ENCODE data around the gene RXFP4.

Gene RXFP4

DNA sequence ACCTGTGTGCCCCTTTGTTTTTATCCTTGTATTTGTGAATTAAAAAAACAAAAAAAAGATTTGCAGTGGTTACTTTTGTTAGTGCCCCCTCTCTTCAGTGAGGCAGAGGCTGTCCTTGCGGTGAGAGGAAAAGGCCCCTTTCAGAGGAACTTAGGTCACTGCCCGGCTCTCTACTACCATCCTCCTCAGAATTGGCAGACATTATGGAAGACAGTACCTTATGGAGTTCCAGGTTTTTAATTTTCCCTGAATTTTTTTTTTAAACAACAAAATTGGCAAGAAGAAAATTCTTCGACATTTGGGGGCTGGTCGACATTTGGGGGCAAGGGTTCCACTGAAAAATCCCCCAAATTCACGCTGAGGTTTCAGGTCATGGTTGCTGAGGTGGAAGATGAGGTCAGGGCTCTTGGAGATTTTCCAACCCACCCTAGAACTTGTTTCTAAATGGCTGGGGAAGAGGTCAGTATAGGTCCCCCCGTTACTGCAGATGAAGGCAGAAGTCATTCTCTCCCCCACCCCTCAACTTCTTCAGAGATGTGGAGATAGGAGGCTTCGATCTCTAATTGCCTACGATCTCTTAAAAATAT, 5.3 kb downstream of the RXFP4 start:
- TF ChIP-seq, protein P1, sequence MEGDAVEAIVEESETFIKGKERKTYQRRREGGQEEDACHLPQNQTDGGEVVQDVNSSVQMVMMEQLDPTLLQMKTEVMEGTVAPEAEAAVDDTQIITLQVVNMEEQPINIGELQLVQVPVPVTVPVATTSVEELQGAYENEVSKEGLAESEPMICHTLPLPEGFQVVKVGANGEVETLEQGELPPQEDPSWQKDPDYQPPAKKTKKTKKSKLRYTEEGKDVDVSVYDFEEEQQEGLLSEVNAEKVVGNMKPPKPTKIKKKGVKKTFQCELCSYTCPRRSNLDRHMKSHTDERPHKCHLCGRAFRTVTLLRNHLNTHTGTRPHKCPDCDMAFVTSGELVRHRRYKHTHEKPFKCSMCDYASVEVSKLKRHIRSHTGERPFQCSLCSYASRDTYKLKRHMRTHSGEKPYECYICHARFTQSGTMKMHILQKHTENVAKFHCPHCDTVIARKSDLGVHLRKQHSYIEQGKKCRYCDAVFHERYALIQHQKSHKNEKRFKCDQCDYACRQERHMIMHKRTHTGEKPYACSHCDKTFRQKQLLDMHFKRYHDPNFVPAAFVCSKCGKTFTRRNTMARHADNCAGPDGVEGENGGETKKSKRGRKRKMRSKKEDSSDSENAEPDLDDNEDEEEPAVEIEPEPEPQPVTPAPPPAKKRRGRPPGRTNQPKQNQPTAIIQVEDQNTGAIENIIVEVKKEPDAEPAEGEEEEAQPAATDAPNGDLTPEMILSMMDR (IDR thresholded peaks at IDR 0.05; ENCODE audit: poor library complexity, severe bottlenecking), result no peak
- H3K27ac ChIP-seq (ENCODE audit: poor library complexity, severe bottlenecking), result peak overlapping the region; percentile 27
- H3K4me1 ChIP-seq (ENCODE audit: insufficient read depth, poor library complexity, severe bottlenecking), result peaks cover 19% of the 10 kb centered on the region
- no peak overlapping the region for H3K4me3 ChIP-seq (ENCODE audit: severe bottlenecking)
- H3K9me3 ChIP-seq (ENCODE audit: severe bottlenecking), result no peaks in the 10 kb centered on the region
- H3K27me3 ChIP-seq (ENCODE audit: insufficient read depth, poor library complexity, severe bottlenecking), result no peaks in the 10 kb centered on the region
- ATAC-seq (ENCODE audit: low read depth) (no peak), DNase-seq (ENCODE audit: low spot score) (no peak)
- peaks cover 60% of the 10 kb centered on the region for H3K36me3 ChIP-seq (ENCODE audit: low read depth)

DNA sequence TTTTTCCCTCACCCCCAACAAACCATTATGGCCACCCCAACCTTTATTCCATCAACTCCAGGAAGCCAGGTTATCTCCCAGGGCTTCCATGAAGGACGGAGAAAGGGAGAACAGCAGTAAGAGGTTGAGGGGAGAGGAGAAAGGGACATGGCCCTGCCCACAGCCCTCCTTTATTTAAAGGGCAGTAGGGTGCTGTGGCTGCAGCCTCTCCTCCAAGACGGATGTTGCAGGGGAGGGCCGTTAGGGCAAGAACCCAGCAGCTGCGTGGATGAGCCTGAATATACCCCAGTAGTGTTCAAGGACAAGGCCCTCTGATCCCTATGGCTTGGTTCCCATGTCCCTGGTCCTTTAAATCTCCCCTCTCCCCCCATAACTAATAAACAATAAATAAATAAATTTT, 5.9 kb downstream of the RXFP4 start:
- DNase-seq (ENCODE audit: low spot score) (no peak), ATAC-seq (ENCODE audit: low read depth) (no peak)
- Histone ChIP-seq H3K27ac (ENCODE audit: poor library complexity, severe bottlenecking) (no peak overlapping the region), H3K27me3 (ENCODE audit: insufficient read depth, poor library complexity, severe bottlenecking) (no peaks in the 10 kb centered on the region), H3K4me1 (ENCODE audit: insufficient read depth, poor library complexity, severe bottlenecking) (peaks cover 14% of the 10 kb centered on the region), H3K4me3 (ENCODE audit: severe bottlenecking) (no peak overlapping the region), H3K9me3 (ENCODE audit: severe bottlenecking) (no peaks in the 10 kb centered on the region), H3K36me3 (ENCODE audit: low read depth) (peaks cover 66% of the 10 kb centered on the region)
- TF ChIP-seq, protein P1 (IDR thresholded peaks at IDR 0.05; ENCODE audit: poor library complexity, severe bottlenecking), result no peak

DNA sequence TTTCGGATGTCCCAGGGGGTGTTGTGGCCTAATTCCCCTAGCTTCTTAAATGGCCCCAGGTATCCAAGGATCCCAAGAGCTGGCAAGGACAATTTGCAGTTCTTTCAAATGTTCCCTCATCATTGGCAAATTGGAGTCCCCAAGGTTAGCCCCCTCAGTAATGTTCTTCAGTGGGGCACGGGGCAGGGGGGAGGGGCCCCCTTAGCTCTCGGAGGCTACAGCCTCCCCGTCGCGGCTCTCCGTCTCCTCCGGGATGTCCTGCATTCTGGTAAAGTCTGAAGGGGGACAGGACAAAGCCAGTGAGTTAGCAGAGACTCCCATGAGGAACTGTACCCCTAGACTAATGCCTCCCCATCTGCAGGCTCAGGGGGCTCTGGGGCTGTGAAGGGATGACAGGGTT, 6.3 kb downstream of the RXFP4 start:
- Histone ChIP-seq H3K9me3 (ENCODE audit: severe bottlenecking) (no peaks in the 10 kb centered on the region), H3K27me3 (ENCODE audit: insufficient read depth, poor library complexity, severe bottlenecking) (no peaks in the 10 kb centered on the region), H3K36me3 (ENCODE audit: low read depth) (peaks cover 70% of the 10 kb centered on the region), H3K4me3 (ENCODE audit: severe bottlenecking) (no peak overlapping the region), H3K27ac (ENCODE audit: poor library complexity, severe bottlenecking) (no peak overlapping the region), H3K4me1 (ENCODE audit: insufficient read depth, poor library complexity, severe bottlenecking) (peaks cover 9% of the 10 kb centered on the region)
- DNase-seq (ENCODE audit: low spot score) (no peak), ATAC-seq (ENCODE audit: low read depth) (no peak)
- TF ChIP-seq, protein P1 (IDR thresholded peaks at IDR 0.05; ENCODE audit: poor library complexity, severe bottlenecking), result no peak

DNA sequence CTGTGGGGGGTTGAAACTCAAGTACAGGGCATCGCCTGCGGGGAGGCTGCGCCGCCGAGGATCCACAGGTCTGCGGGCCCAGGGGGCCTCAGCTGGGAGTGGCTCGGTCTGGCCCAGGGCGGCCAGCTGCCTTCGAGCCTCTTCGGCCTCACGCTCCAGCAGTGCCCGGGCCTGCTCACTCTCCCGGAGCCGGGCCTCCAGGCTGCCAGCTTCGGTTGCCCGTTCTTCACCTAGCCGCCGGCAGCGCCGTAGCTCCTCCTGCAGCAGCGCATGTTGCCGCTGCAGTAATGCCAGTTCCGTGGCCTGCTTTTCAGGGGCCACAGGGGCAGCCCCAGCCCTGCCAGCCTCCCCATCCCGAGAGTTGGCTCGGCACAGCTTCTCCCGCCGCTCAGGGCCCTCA, 9.4 kb downstream of the RXFP4 start:
- no peak overlapping the region for H3K27ac ChIP-seq (ENCODE audit: poor library complexity, severe bottlenecking)
- H3K4me1 ChIP-seq (ENCODE audit: insufficient read depth, poor library complexity, severe bottlenecking), result no peaks in the 10 kb centered on the region
- no peak for ATAC-seq (ENCODE audit: low read depth)
- H3K27me3 ChIP-seq (ENCODE audit: insufficient read depth, poor library complexity, severe bottlenecking), result no peaks in the 10 kb centered on the region
- peaks cover 96% of the 10 kb centered on the region for H3K36me3 ChIP-seq (ENCODE audit: low read depth)
- DNase-seq (ENCODE audit: low spot score), result no peak
- H3K4me3 ChIP-seq (ENCODE audit: severe bottlenecking), result no peak overlapping the region
- no peaks in the 10 kb centered on the region for H3K9me3 ChIP-seq (ENCODE audit: severe bottlenecking)
- TF ChIP-seq, protein P1 (IDR thresholded peaks at IDR 0.05; ENCODE audit: poor library complexity, severe bottlenecking), result no peak

- peaks cover 96% of the 10 kb centered on the region for H3K36me3 ChIP-seq (ENCODE audit: low read depth)
- H3K4me3 ChIP-seq (ENCODE audit: severe bottlenecking), result no peak overlapping the region
- TF ChIP-seq, protein P1 (IDR thresholded peaks at IDR 0.05; ENCODE audit: poor library complexity, severe bottlenecking), result no peak
- H3K27me3 ChIP-seq (ENCODE audit: insufficient read depth, poor library complexity, severe bottlenecking), result no peaks in the 10 kb centered on the region
- H3K9me3 ChIP-seq (ENCODE audit: severe bottlenecking), result no peaks in the 10 kb centered on the region
- ATAC-seq (ENCODE audit: low read depth), result no peak
- no peak for DNase-seq (ENCODE audit: low spot score)
- H3K4me1 ChIP-seq (ENCODE audit: insufficient read depth, poor library complexity, severe bottlenecking), result no peaks in the 10 kb centered on the region
- H3K27ac ChIP-seq (ENCODE audit: poor library complexity, severe bottlenecking), result no peak overlapping the region
Observed at GRCh38 chr1:155951753-155952504, 10.5 kb downstream of the RXFP4 start.

Measured in RWPE2 (cell line).